ENCODE data around the gene SPATS2.

Gene SPATS2

GRCh38 chr12:49336645-49337584, 30.3 kb upstream of the SPATS2 start, which contains the start of gene C1QL4:
TSS of gene C1QL4 (minus strand) at chr12:49337188. CDS start at chr12:49336477, 711 bp downstream.
- peak; percentile 90 for DNase-seq

GRCh38 chr12:49338830-49339463, 28.3 kb upstream of the SPATS2 start:
- no peak for DNase-seq

GRCh38 chr12:49339464-49339861, 27.8 kb upstream of the SPATS2 start:
- no peak for DNase-seq

- no peak for DNase-seq
Observed at GRCh38 chr12:49340095-49340870, 27.0 kb upstream of the SPATS2 start.

- DNase-seq, result no peak
Observed at GRCh38 chr12:49340971-49341776, 26.1 kb upstream of the SPATS2 start.

GRCh38 chr12:49341777-49342065, 25.5 kb upstream of the SPATS2 start:
- DNase-seq, result no peak

GRCh38 chr12:49342066-49342913, 25.0 kb upstream of the SPATS2 start:
- DNase-seq, result peak; percentile 77

- peak; percentile 55 for DNase-seq
Observed at GRCh38 chr12:49342914-49343731, 24.1 kb upstream of the SPATS2 start.

- no peak for DNase-seq
Observed at GRCh38 chr12:49344486-49345050, 22.7 kb upstream of the SPATS2 start.

- DNase-seq, result peak; percentile 21
Observed at GRCh38 chr12:49345051-49345824, 22.0 kb upstream of the SPATS2 start.

- no peak for DNase-seq
Observed at GRCh38 chr12:49345825-49346658, 21.2 kb upstream of the SPATS2 start.

- DNase-seq, result peak; percentile 41
Observed at GRCh38 chr12:49346659-49347310, 20.5 kb upstream of the SPATS2 start, which contains the start of gene DNAJC22. TSS of gene DNAJC22 (plus strand) at chr12:49346888. CDS start at chr12:49348873, 1,985 bp downstream.

GRCh38 chr12:49347311-49348193, 19.7 kb upstream of the SPATS2 start:
- DNase-seq, result peak; percentile 81

- DNase-seq, result no peak
Observed at GRCh38 chr12:49348781-49349180, 18.5 kb upstream of the SPATS2 start.

GRCh38 chr12:49349266-49349665, 18.0 kb upstream of the SPATS2 start:
- no peak for DNase-seq

- DNase-seq, result no peak
Observed at GRCh38 chr12:49352351-49352750, 14.9 kb upstream of the SPATS2 start.

- DNase-seq, result no peak
Observed at GRCh38 chr12:49355913-49356312, 11.3 kb upstream of the SPATS2 start.

All from stimulated activated CD4-positive, alpha-beta T cell treated with anti-CD3 and anti-CD28 coated beads, Interleukin-4, amount 100 ng/mL, for 1 hour (primary cell).